HepG2 (cell line): ENCODE data around the gene IRF3. TPM values are rescaled to one million over a fixed set of nuclear protein-coding genes. Genes with fewer than 3 reads are reported as not detected.

ENCODE experiments used
- CCDC6 ChIP-seq: sonication (generic); formaldehyde crosslinking; IDR thresholded peaks from 2 replicates; pipeline ENCODE4 v1.8.1; 2022; ENCODE audit warnings: mild to moderate bottlenecking, missing genetic modification reagents, moderate library complexity
- MED8 ChIP-seq: sonication (generic); formaldehyde crosslinking; IDR thresholded peaks from 2 replicates; pipeline ENCODE4 v1.8.1; 2023; ENCODE audit warnings: mild to moderate bottlenecking, missing genetic modification reagents; ENCODE audit not compliant: insufficient replicate concordance
- MYPOP ChIP-seq: sonication (generic); formaldehyde crosslinking; IDR thresholded peaks from 2 replicates; pipeline ENCODE4 v1.8.1; 2023; ENCODE audit warnings: mild to moderate bottlenecking, moderate library complexity, missing genetic modification reagents
- PRDM15 ChIP-seq: sonication (generic); formaldehyde crosslinking; IDR thresholded peaks from 2 replicates; pipeline ENCODE4 v1.4.0; 2020; ENCODE audit warnings: missing genetic modification reagents
- SKIL ChIP-seq: sonication (generic); formaldehyde crosslinking; IDR thresholded peaks from 2 replicates; pipeline ENCODE4 v1.8.0; 2022; ENCODE audit warnings: missing genetic modification reagents, mild to moderate bottlenecking, moderate library complexity, borderline replicate concordance
- SMC3 ChIP-seq: IDR thresholded peaks from 2 replicates; pipeline ENCODE4 v1.6.1; 2011; ENCODE audit warnings: low read length, improper control_type of control experiment
- SYNCRIP ChIP-seq: fragments of 200-400 bp; formaldehyde crosslinking; IDR thresholded peaks from 2 replicates; pipeline ENCODE4 v1.6.1; 2018; ENCODE audit warnings: mild to moderate bottlenecking, low read depth, low read length; ENCODE audit not compliant: insufficient read depth
- TRAFD1 ChIP-seq: sonication (generic); formaldehyde crosslinking; IDR thresholded peaks from 2 replicates; pipeline ENCODE4 v1.5.1; 2020; ENCODE audit warnings: missing genetic modification reagents, mild to moderate bottlenecking, borderline replicate concordance
- ZFP90 ChIP-seq: sonication (generic); formaldehyde crosslinking; IDR thresholded peaks from 2 replicates; pipeline ENCODE4 v1.8.0; 2022; ENCODE audit warnings: missing genetic modification reagents, mild to moderate bottlenecking, inconsistent platforms, borderline replicate concordance
- ZNF280D ChIP-seq: sonication (generic); formaldehyde crosslinking; IDR thresholded peaks from 2 replicates; pipeline ENCODE4 v1.5.1; 2020; ENCODE audit warnings: mild to moderate bottlenecking, missing genetic modification reagents
- ZNF333 ChIP-seq: sonication (generic); formaldehyde crosslinking; IDR thresholded peaks from 2 replicates; pipeline ENCODE4 v1.4.0; 2020; ENCODE audit warnings: mild to moderate bottlenecking, missing genetic modification reagents, borderline replicate concordance
- ZNF782 ChIP-seq: sonication (generic); formaldehyde crosslinking; IDR thresholded peaks from 2 replicates; pipeline ENCODE4 v1.4.0; 2020; ENCODE audit warnings: missing genetic modification reagents, mild to moderate bottlenecking, borderline replicate concordance
- ZNF800 ChIP-seq: sonication (generic); formaldehyde crosslinking; IDR thresholded peaks from 2 replicates; pipeline ENCODE4 v1.4.0; 2020; ENCODE audit warnings: missing genetic modification reagents
- polyA plus RNA-seq, 8 experiments: library from polyadenylated mRNA; depleted of rRNA in 3 of 8; stranded (reverse) in 7 of 8; unstranded in 1 of 8; fragments of >200 nt; fragmentation: Illumina TruSeq in 4 of 8; extraction: Trizol in 4 of 8; gene quantifications; 2 replicates each; pipeline versions ENCODE4 v1.2.1 to v1.2.3, GENCODE V29; 2011 to 2016; ENCODE audit warnings: low read depth in 4 of 8, missing spikeins in 1 of 8, mixed read lengths in 1 of 8; ENCODE audit not compliant: insufficient read depth in 1 of 8
- total RNA-seq, 5 experiments: library from RNA; depleted of rRNA; stranded (reverse); fragments of >200 nt; fragmentation: Illumina TruSeq; extraction: Trizol; gene quantifications; 2 replicates each; pipeline ENCODE4 v1.2.3, GENCODE V29; 2016; ENCODE audit warnings: low read depth in 1 of 5

Gene IRF3
- total and polyA plus RNA-seq, 2 of the 13 experiments (the other 11 are each of a cell fraction or from before 2014, with no cell fraction given), result 61.9 to 65.5 TPM

GRCh38 chr19:49676136-49676783, 10.6 kb upstream of the IRF3 start (continued):
- TF ChIP-seq ZNF782 (peak; percentile 59; the same call in 1 of the 2 replicates), ZNF800 (CRISPR knock-in tag) (no peak; the same call in 1 of the 2 replicates), CCDC6 (CRISPR knock-in tag) (no peak), MED8 (CRISPR knock-in tag) (no peak), MYPOP (CRISPR knock-in tag) (peak; percentile 15; the same call in 1 of the 2 replicates), ZNF333 (CRISPR knock-in tag) (no peak), SMC3 (no peak), ZNF280D (CRISPR knock-in tag) (0 out of 2 replicates have a peak, but pooled peaks have one; percentile 61), SKIL (CRISPR knock-in tag) (no peak), PRDM15 (CRISPR knock-in tag) (no peak), SYNCRIP (no peak), ZFP90 (CRISPR knock-in tag) (no peak), TRAFD1 (CRISPR knock-in tag) (no peak)
